Measurements from ENCODE around the gene OR4D2.

Gene OR4D2

GRCh38 chr17:58165981-58166380 is 801 bp upstream of the OR4D2 start:
- peak; percentile 44 for DNase-seq (ENCODE audit: low read depth, low spot score)
- H3K4me3 ChIP-seq (ENCODE audit: low read length) = no peak overlapping the region

GRCh38 chr17:58170622-58171021 is 3.8 kb downstream of the OR4D2 start:
- H3K4me3 ChIP-seq (ENCODE audit: low read length) = no peak overlapping the region
- no peak for DNase-seq (ENCODE audit: low read depth, low spot score)

- DNase-seq (ENCODE audit: low read depth, low spot score) = peak; percentile 65
- no peak overlapping the region for H3K4me3 ChIP-seq (ENCODE audit: low read length)
Measured at GRCh38 chr17:58172369-58173071, 5.7 kb downstream of the OR4D2 start.

GRCh38 chr17:58174871-58175270 is 8.1 kb downstream of the OR4D2 start:
- H3K4me3 ChIP-seq (ENCODE audit: low read length) = no peak overlapping the region
- no peak for DNase-seq (ENCODE audit: low read depth, low spot score)

GRCh38 chr17:58176200-58176599 is 9.4 kb downstream of the OR4D2 start:
- peak; percentile 39 for DNase-seq (ENCODE audit: low read depth, low spot score)
- no peak overlapping the region for H3K4me3 ChIP-seq (ENCODE audit: low read length)

GRCh38 chr17:58181796-58182195 is 15.0 kb downstream of the OR4D2 start:
- H3K4me3 ChIP-seq (ENCODE audit: low read length) = no peak overlapping the region
- no peak for DNase-seq (ENCODE audit: low read depth, low spot score)

- H3K4me3 ChIP-seq (ENCODE audit: low read length) = no peak overlapping the region
- no peak for DNase-seq (ENCODE audit: low read depth, low spot score)
Measured at GRCh38 chr17:58183514-58183913, 16.7 kb downstream of the OR4D2 start.

- no peak for DNase-seq (ENCODE audit: low read depth, low spot score)
- H3K4me3 ChIP-seq (ENCODE audit: low read length) = no peak overlapping the region
Measured at GRCh38 chr17:58184308-58184985, 17.7 kb downstream of the OR4D2 start.

- DNase-seq (ENCODE audit: low read depth, low spot score) = no peak
Measured at GRCh38 chr17:58184986-58185761, 18.4 kb downstream of the OR4D2 start.

GRCh38 chr17:58186591-58186990 is 19.8 kb downstream of the OR4D2 start:
- no peak overlapping the region for H3K4me3 ChIP-seq (ENCODE audit: low read length)
- DNase-seq (ENCODE audit: low read depth, low spot score) = no peak

More at GRCh38 chr17:58184986-58185761, 18.4 kb downstream of the OR4D2 start:
- no peak overlapping the region for H3K4me3 ChIP-seq (ENCODE audit: low read length)

- DNase-seq (ENCODE audit: low read depth, low spot score) = no peak
- no peak overlapping the region for H3K4me3 ChIP-seq (ENCODE audit: low read length)
Measured at GRCh38 chr17:58187063-58187462, 20.3 kb downstream of the OR4D2 start.

- H3K4me3 ChIP-seq (ENCODE audit: low read length) = no peak overlapping the region
- no peak for DNase-seq (ENCODE audit: low read depth, low spot score)
Measured at GRCh38 chr17:58187675-58188074, 20.9 kb downstream of the OR4D2 start.

- DNase-seq (ENCODE audit: low read depth, low spot score) = no peak
- no peak overlapping the region for H3K4me3 ChIP-seq (ENCODE audit: low read length)
Measured at GRCh38 chr17:58189436-58190146, 22.8 kb downstream of the OR4D2 start.

- no peak for DNase-seq (ENCODE audit: low read depth, low spot score)
- no peak overlapping the region for H3K4me3 ChIP-seq (ENCODE audit: low read length)
Measured at GRCh38 chr17:58191241-58191896, 24.6 kb downstream of the OR4D2 start.

GRCh38 chr17:58192612-58193011 is 25.8 kb downstream of the OR4D2 start, which contains the start of gene EPX:
Gene EPX (plus strand): TSS chr17:58192726. CDS start chr17:58192847, 121 bp downstream.
- no peak for DNase-seq (ENCODE audit: low read depth, low spot score)
- no peak within 1 kb of the TSS for H3K4me3 ChIP-seq (ENCODE audit: low read length)

- no peak overlapping the region for H3K4me3 ChIP-seq (ENCODE audit: low read length)
- DNase-seq (ENCODE audit: low read depth, low spot score) = no peak
Measured at GRCh38 chr17:58193641-58194255, 27.0 kb downstream of the OR4D2 start.

GRCh38 chr17:58195518-58196123 is 28.8 kb downstream of the OR4D2 start:
- no peak overlapping the region for H3K4me3 ChIP-seq (ENCODE audit: low read length)
- no peak for DNase-seq (ENCODE audit: low read depth, low spot score)

- H3K4me3 ChIP-seq (ENCODE audit: low read length) = no peak overlapping the region
- no peak for DNase-seq (ENCODE audit: low read depth, low spot score)
Measured at GRCh38 chr17:58196610-58197009, 29.8 kb downstream of the OR4D2 start.

All from Jurkat, Clone E6-1 (cell line).